Neural progenitor cell (in vitro differentiated cells): ENCODE measurements around the gene ALAS1.

Source experiments
- EZH2 ChIP-seq: fragments of 200-600 bp; sonication (generic); IDR thresholded peaks from 2 replicates; pipeline ENCODE4 v1.6.1; 2017; ENCODE audit warnings: antibody characterized with exemption, mild to moderate bottlenecking, moderate library complexity
- EZH2phosphoT487 ChIP-seq: fragments of 200-600 bp; sonication (generic); IDR thresholded peaks from 2 replicates; pipeline ENCODE4 v1.6.1; 2017; ENCODE audit warnings: antibody characterized with exemption
- TF ChIP-seq, protein P1 (sequence below): fragments of 200-600 bp; sonication (generic); IDR thresholded peaks from 2 replicates; pipeline ENCODE4 v1.5.1; 2017; ENCODE audit warnings: antibody characterized with exemption, mild to moderate bottlenecking

DNA sequence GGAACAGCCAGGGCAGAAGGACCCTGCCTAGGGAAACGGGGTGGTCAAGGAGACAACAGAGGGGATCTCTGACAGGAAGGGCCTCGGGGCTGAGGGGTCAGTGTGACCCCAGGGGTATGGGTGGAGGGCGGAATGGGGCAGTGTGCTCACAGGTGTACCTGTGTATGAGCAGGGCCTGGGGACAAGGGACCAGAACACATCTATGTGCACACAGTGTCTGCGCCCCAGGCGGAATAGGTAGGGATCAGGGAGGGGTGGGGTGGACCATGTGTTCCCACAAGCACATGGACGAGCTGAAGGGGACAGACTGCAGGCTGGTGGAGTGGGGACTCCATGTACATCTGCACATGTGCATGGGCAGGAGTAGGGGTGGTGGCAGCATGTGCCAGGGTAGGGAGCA, 32.5 kb downstream of the ALAS1 start:
- TF ChIP-seq, protein P1, sequence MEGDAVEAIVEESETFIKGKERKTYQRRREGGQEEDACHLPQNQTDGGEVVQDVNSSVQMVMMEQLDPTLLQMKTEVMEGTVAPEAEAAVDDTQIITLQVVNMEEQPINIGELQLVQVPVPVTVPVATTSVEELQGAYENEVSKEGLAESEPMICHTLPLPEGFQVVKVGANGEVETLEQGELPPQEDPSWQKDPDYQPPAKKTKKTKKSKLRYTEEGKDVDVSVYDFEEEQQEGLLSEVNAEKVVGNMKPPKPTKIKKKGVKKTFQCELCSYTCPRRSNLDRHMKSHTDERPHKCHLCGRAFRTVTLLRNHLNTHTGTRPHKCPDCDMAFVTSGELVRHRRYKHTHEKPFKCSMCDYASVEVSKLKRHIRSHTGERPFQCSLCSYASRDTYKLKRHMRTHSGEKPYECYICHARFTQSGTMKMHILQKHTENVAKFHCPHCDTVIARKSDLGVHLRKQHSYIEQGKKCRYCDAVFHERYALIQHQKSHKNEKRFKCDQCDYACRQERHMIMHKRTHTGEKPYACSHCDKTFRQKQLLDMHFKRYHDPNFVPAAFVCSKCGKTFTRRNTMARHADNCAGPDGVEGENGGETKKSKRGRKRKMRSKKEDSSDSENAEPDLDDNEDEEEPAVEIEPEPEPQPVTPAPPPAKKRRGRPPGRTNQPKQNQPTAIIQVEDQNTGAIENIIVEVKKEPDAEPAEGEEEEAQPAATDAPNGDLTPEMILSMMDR = no peak
- TF ChIP-seq EZH2 (no peak), EZH2phosphoT487 (no peak)
